ENCODE results near the gene FNDC7.

- no peak for TF ChIP-seq POLR2AphosphoS5 (IDR thresholded peaks at IDR 0.05; ENCODE audit: low read depth, low read length)
- TF ChIP-seq REST (IDR thresholded peaks at IDR 0.05; ENCODE audit: insufficient read depth in 1 of 2, low read depth in 2 of 2, low read length in 2 of 2): no peak
- TF ChIP-seq SIN3A (IDR thresholded peaks at IDR 0.05; ENCODE audit: borderline replicate concordance, insufficient read depth, low read length): no peak
Observed at GRCh38 chr1:108777839-108778238, 65.1 kb downstream of the FNDC7 start.

Data from PFSK-1 (cell line).